HFF-Myc (cell line): ENCODE measurements around the gene DNAH9.

Experiments used
- DNase-seq: peaks from one replicate; pipeline ENCODE4 v3.0.0-alpha.2; 2011; ENCODE audit warnings: low read depth; ENCODE audit errors: extremely low read depth
- H3K4me3 ChIP-seq: replicated peaks from 2 replicates; pipeline ENCODE4 v1.5.1; 2011; ENCODE audit warnings: low read depth, mild to moderate bottlenecking, control low read depth, low read length
- CTCF ChIP-seq: IDR thresholded peaks from 2 replicates; pipeline ENCODE4 v1.5.1; 2012; ENCODE audit warnings: mild to moderate bottlenecking, low read depth, low read length, control low read depth; ENCODE audit errors: missing control alignments

DNAH9 gene

GRCh38 chr17:11852912-11853311, 254.6 kb downstream of the DNAH9 start:
- no peak for TF ChIP-seq CTCF
- H3K4me3 ChIP-seq, result no peak overlapping the region
- no peak for DNase-seq

GRCh38 chr17:11853321-11854151, 255.3 kb downstream of the DNAH9 start:
- no peak overlapping the region for H3K4me3 ChIP-seq
- no peak for TF ChIP-seq CTCF
- DNase-seq, result no peak

GRCh38 chr17:11855306-11855705, 257.0 kb downstream of the DNAH9 start:
- no peak for DNase-seq
- TF ChIP-seq CTCF, result no peak
- H3K4me3 ChIP-seq, result no peak overlapping the region

- no peak for TF ChIP-seq CTCF
- H3K4me3 ChIP-seq, result no peak overlapping the region
- DNase-seq, result no peak
These were observed 258.7 kb downstream of the DNAH9 start for GRCh38 chr17:11857006-11857405.

- TF ChIP-seq CTCF, result no peak
- H3K4me3 ChIP-seq, result no peak overlapping the region
- DNase-seq, result no peak
These were observed 271.6 kb downstream of the DNAH9 start for GRCh38 chr17:11869680-11870394.

- no peak overlapping the region for H3K4me3 ChIP-seq
- TF ChIP-seq CTCF, result no peak
- DNase-seq, result no peak
These were observed 273.5 kb downstream of the DNAH9 start for GRCh38 chr17:11871773-11872172.
